ENCODE data around the gene PRDM15.

PRDM15 gene

DNA sequence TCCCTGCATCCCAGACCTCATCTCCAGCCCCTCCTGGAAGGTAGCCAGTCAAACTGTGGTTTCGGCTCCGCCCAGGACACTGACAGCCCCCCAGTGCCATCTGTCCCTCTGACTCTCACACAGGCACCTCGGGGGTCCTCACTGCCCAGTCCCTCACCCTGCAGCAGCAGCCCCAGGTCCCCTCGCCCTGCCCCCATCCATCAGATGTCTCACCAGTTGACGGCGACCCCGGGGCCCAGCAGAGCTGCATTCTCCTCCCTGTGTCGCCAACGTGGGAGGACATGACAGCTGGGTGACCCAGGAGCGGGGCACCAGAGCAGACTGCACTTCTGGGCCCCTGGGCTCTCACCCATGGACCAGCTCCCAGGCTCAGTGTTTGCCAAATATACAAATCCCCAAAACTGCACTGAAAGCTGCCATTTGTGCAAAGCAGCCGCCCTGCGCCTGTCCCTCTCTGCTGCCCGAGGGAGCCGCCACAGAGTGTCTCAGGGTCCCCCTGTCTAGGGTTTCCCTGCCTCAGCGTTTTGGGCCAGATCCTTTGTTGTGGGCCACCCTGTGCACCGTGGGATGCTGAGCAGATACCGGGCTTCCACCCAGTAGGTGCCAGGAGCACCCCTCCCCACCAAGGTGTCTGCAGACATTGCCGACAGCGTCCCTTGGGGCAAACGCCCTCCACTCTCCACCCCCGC lies 48.2 kb downstream of the PRDM15 start:
- H2AFZ ChIP-seq (ENCODE audit: low read length) = no peak overlapping the region
- no peak for TF ChIP-seq EZH2phosphoT487 (IDR thresholded peaks at IDR 0.05; ENCODE audit: borderline replicate concordance)
- TF ChIP-seq, protein P1, sequence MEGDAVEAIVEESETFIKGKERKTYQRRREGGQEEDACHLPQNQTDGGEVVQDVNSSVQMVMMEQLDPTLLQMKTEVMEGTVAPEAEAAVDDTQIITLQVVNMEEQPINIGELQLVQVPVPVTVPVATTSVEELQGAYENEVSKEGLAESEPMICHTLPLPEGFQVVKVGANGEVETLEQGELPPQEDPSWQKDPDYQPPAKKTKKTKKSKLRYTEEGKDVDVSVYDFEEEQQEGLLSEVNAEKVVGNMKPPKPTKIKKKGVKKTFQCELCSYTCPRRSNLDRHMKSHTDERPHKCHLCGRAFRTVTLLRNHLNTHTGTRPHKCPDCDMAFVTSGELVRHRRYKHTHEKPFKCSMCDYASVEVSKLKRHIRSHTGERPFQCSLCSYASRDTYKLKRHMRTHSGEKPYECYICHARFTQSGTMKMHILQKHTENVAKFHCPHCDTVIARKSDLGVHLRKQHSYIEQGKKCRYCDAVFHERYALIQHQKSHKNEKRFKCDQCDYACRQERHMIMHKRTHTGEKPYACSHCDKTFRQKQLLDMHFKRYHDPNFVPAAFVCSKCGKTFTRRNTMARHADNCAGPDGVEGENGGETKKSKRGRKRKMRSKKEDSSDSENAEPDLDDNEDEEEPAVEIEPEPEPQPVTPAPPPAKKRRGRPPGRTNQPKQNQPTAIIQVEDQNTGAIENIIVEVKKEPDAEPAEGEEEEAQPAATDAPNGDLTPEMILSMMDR (conservative IDR thresholded peaks at IDR 0.05; ENCODE audit: low read length) = no peak
- H4K20me1 ChIP-seq (ENCODE audit: insufficient read depth, low read length, poor library complexity, severe bottlenecking) = no peaks in the 10 kb centered on the region
- H3K36me3 ChIP-seq (ENCODE audit: insufficient read depth, low read length) = peaks cover 30% of the 10 kb centered on the region; the same call in 1 of the 2 replicates
- H3F3A ChIP-seq (ENCODE audit: low read depth) = no peaks in the 10 kb centered on the region
- no peak overlapping the region for H3K4me3 ChIP-seq (ENCODE audit: low read length, poor library complexity, severe bottlenecking)
- H3K9ac ChIP-seq (ENCODE audit: low read depth, low read length, poor library complexity, severe bottlenecking) = no peak overlapping the region
- no peaks in the 10 kb centered on the region for H3K79me2 ChIP-seq (ENCODE audit: insufficient read depth, low read length)
- no peaks in the 10 kb centered on the region for H3K9me2 ChIP-seq (replicated peaks; ENCODE audit: low read depth, low read length)
- H3K27me3 ChIP-seq (ENCODE audit: insufficient read depth, low read length, poor library complexity, severe bottlenecking) = no peaks in the 10 kb centered on the region
- H3K9me3 ChIP-seq (ENCODE audit: insufficient read depth, low read depth, low read length) = no peaks in the 10 kb centered on the region
- H3K4me1 ChIP-seq (ENCODE audit: insufficient read depth, low read length, poor library complexity, severe bottlenecking) = no peaks in the 10 kb centered on the region
- no peak overlapping the region for H3K4me2 ChIP-seq (ENCODE audit: low read depth, low read length, poor library complexity, severe bottlenecking)

DNA sequence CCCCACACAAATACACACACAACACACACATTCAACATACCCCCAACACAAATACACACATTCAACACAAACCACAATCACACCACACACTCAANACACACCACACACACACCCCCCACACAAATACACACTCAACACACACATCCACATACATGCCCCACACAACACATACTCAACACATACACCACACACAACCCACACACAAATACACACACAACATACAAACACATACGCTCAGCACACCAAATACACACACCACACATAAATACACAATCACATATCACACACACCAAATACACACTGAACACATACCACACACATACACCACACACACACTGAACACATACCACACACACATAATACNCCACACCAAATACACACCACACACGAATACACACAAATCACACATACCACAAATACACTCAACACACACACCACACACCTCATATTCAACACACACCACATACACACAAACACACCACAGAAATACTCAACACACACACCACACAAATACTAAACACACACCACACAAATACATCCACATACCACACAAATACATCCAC lies 48.9 kb downstream of the PRDM15 start:
- Histone ChIP-seq H3K4me2 (ENCODE audit: low read depth, low read length, poor library complexity, severe bottlenecking) (no peak overlapping the region), H3K4me1 (ENCODE audit: insufficient read depth, low read length, poor library complexity, severe bottlenecking) (no peaks in the 10 kb centered on the region), H3K9ac (ENCODE audit: low read depth, low read length, poor library complexity, severe bottlenecking) (no peak overlapping the region), H3K9me3 (ENCODE audit: insufficient read depth, low read depth, low read length) (no peaks in the 10 kb centered on the region), H3K4me3 (ENCODE audit: low read length, poor library complexity, severe bottlenecking) (no peak overlapping the region), H3K36me3 (ENCODE audit: insufficient read depth, low read length) (peaks cover 31% of the 10 kb centered on the region; the same call in 1 of the 2 replicates), H3K79me2 (ENCODE audit: insufficient read depth, low read length) (no peaks in the 10 kb centered on the region), H3K9me2 (replicated peaks; ENCODE audit: low read depth, low read length) (no peaks in the 10 kb centered on the region), H3K27me3 (ENCODE audit: insufficient read depth, low read length, poor library complexity, severe bottlenecking) (no peaks in the 10 kb centered on the region), H4K20me1 (ENCODE audit: insufficient read depth, low read length, poor library complexity, severe bottlenecking) (no peaks in the 10 kb centered on the region), H2AFZ (ENCODE audit: low read length) (no peak overlapping the region), H3F3A (ENCODE audit: low read depth) (no peaks in the 10 kb centered on the region)
- TF ChIP-seq, protein P1 (conservative IDR thresholded peaks at IDR 0.05; ENCODE audit: low read length) = no peak
- no peak for TF ChIP-seq EZH2phosphoT487 (IDR thresholded peaks at IDR 0.05; ENCODE audit: borderline replicate concordance)

DNA sequence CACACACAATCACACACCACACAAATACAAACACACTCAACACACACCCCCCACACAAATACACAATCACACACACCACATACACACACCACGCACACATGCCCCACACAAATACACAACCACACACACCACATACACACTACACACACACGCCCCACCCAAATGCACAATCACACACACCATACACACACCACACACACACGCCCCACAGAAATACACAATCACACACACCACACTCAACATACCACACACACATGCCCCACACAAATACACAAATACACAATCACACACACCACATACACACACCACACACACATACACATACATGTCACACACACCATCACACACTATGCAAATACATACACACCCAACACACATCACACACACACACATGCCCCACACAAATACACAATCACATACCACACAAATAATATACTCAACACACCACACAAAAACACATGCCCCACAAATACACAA lies 50.2 kb downstream of the PRDM15 start:
- Histone ChIP-seq H3K36me3 (ENCODE audit: insufficient read depth, low read length) (peaks cover 31% of the 10 kb centered on the region; the same call in 1 of the 2 replicates), H3K79me2 (ENCODE audit: insufficient read depth, low read length) (no peaks in the 10 kb centered on the region), H3K4me3 (ENCODE audit: low read length, poor library complexity, severe bottlenecking) (no peak overlapping the region), H3K4me1 (ENCODE audit: insufficient read depth, low read length, poor library complexity, severe bottlenecking) (no peaks in the 10 kb centered on the region), H4K20me1 (ENCODE audit: insufficient read depth, low read length, poor library complexity, severe bottlenecking) (no peaks in the 10 kb centered on the region), H3K4me2 (ENCODE audit: low read depth, low read length, poor library complexity, severe bottlenecking) (no peak overlapping the region), H2AFZ (ENCODE audit: low read length) (no peak overlapping the region), H3K9me2 (replicated peaks; ENCODE audit: low read depth, low read length) (no peaks in the 10 kb centered on the region), H3F3A (ENCODE audit: low read depth) (no peaks in the 10 kb centered on the region), H3K9ac (ENCODE audit: low read depth, low read length, poor library complexity, severe bottlenecking) (no peak overlapping the region), H3K27me3 (ENCODE audit: insufficient read depth, low read length, poor library complexity, severe bottlenecking) (no peaks in the 10 kb centered on the region), H3K9me3 (ENCODE audit: insufficient read depth, low read depth, low read length) (no peaks in the 10 kb centered on the region)
- TF ChIP-seq, protein P1 (conservative IDR thresholded peaks at IDR 0.05; ENCODE audit: low read length) = no peak
- TF ChIP-seq EZH2phosphoT487 (IDR thresholded peaks at IDR 0.05; ENCODE audit: borderline replicate concordance) = no peak
